ENCODE measurements around the gene S1PR5. TPM values are rescaled to one million over a fixed set of nuclear protein-coding genes. Genes with fewer than 3 reads are reported as not detected.

S1PR5 gene
- polyA plus RNA-seq, 1 donor (not counting 4 experiments of a cell fraction or from before 2014, with no cell fraction given): 10.5 TPM

- Histone ChIP-seq H3K4me3 (ENCODE audit: control insufficient read depth in 2 of 3, extremely low read depth in 1 of 3, insufficient read depth in 2 of 3, low read depth in 1 of 3, low read length in 3 of 3) (peak overlapping the region in 2 of 3 experiments; percentile 31 to 42), H3K27me3 (ENCODE audit: control insufficient read depth, extremely low read depth, insufficient read depth, low read length) (no peaks in the 10 kb centered on the region), H3K4me1 (ENCODE audit: control insufficient read depth, extremely low read depth, insufficient read depth, low read length) (peaks cover 3% of the 10 kb centered on the region), H3K4me2 (ENCODE audit: control insufficient read depth, extremely low read depth, insufficient read depth, low read depth, low read length) (peak overlapping the region; percentile 83), H3K27ac (ENCODE audit: control insufficient read depth, insufficient read depth, low read length) (no peak overlapping the region), H3K9me1 (ENCODE audit: control insufficient read depth, extremely low read depth, insufficient read depth, low read length) (no peaks in the 10 kb centered on the region), H4K20me1 (ENCODE audit: control insufficient read depth, extremely low read depth, insufficient read depth, low read length) (no peaks in the 10 kb centered on the region), H3K79me2 (ENCODE audit: control insufficient read depth, insufficient read depth, low read length) (no peaks in the 10 kb centered on the region), H3K9ac (ENCODE audit: control insufficient read depth, extremely low read depth, insufficient read depth, low read length) (no peak overlapping the region), H3K9me3 (ENCODE audit: control insufficient read depth, low read depth, low read length) (no peaks in the 10 kb centered on the region), H3K36me3 (ENCODE audit: control insufficient read depth in 2 of 2, extremely low read depth in 1 of 2, insufficient read depth in 2 of 2, low read length in 2 of 2) (no peaks in the 10 kb centered on the region), H2AFZ (ENCODE audit: control insufficient read depth, low read length) (peak overlapping the region; percentile 64)
- TF ChIP-seq CTCF (optimal IDR thresholded peaks at IDR 0.05 in 1 of 3, IDR thresholded peaks at IDR 0.05 in 1 of 3, conservative IDR thresholded peaks at IDR 0.05 in 1 of 3; ENCODE audit: extremely low read depth in 1 of 3, insufficient read depth in 2 of 3, low read length in 3 of 3): peak in 2 of 3 experiments; percentile 27 to 45
- TF ChIP-seq EZH2 (IDR thresholded peaks at IDR 0.05; ENCODE audit: low read length): no peak
- FAIRE-seq (peak; percentile 69), DNase-seq (ENCODE audit: low read depth, low spot score) (peak; percentile 26)
- dilution Hi-C loops (cut with MboI; ENCODE audit: extremely low pct_ligation_motif_present, low sequenced_read_pairs): no loop called here
These were observed 38.3 kb downstream of the S1PR5 start for GRCh38 chr19:10478903-10479384.

- TF ChIP-seq EZH2 (IDR thresholded peaks at IDR 0.05; ENCODE audit: low read length) (no peak), CTCF (optimal IDR thresholded peaks at IDR 0.05 in 1 of 3, IDR thresholded peaks at IDR 0.05 in 1 of 3, conservative IDR thresholded peaks at IDR 0.05 in 1 of 3; ENCODE audit: extremely low read depth in 1 of 3, insufficient read depth in 2 of 3, low read length in 3 of 3) (no peak)
- Histone ChIP-seq H3K4me3 (ENCODE audit: control insufficient read depth in 2 of 3, extremely low read depth in 1 of 3, insufficient read depth in 2 of 3, low read depth in 1 of 3, low read length in 3 of 3) (no peak overlapping the region), H3K36me3 (ENCODE audit: control insufficient read depth in 2 of 2, extremely low read depth in 1 of 2, insufficient read depth in 2 of 2, low read length in 2 of 2) (no peaks in the 10 kb centered on the region), H3K9me1 (ENCODE audit: control insufficient read depth, extremely low read depth, insufficient read depth, low read length) (no peaks in the 10 kb centered on the region), H3K4me2 (ENCODE audit: control insufficient read depth, extremely low read depth, insufficient read depth, low read depth, low read length) (peak overlapping the region; percentile 18), H2AFZ (ENCODE audit: control insufficient read depth, low read length) (no peak overlapping the region), H3K79me2 (ENCODE audit: control insufficient read depth, insufficient read depth, low read length) (no peaks in the 10 kb centered on the region), H3K27me3 (ENCODE audit: control insufficient read depth, extremely low read depth, insufficient read depth, low read length) (no peaks in the 10 kb centered on the region), H3K27ac (ENCODE audit: control insufficient read depth, insufficient read depth, low read length) (no peak overlapping the region), H3K9me3 (ENCODE audit: control insufficient read depth, low read depth, low read length) (no peaks in the 10 kb centered on the region), H4K20me1 (ENCODE audit: control insufficient read depth, extremely low read depth, insufficient read depth, low read length) (no peaks in the 10 kb centered on the region), H3K9ac (ENCODE audit: control insufficient read depth, extremely low read depth, insufficient read depth, low read length) (no peak overlapping the region), H3K4me1 (ENCODE audit: control insufficient read depth, extremely low read depth, insufficient read depth, low read length) (peaks cover 3% of the 10 kb centered on the region)
- no peak for FAIRE-seq
- dilution Hi-C loops (cut with MboI; ENCODE audit: extremely low pct_ligation_motif_present, low sequenced_read_pairs): no loop called here
- no peak for DNase-seq (ENCODE audit: low read depth, low spot score)
These were observed 38.8 kb downstream of the S1PR5 start for GRCh38 chr19:10478476-10478875.
